Mesothelial cell of epicardium (in vitro differentiated cells): ENCODE measurements around the gene SHCBP1L. TPM values are rescaled to one million over a fixed set of nuclear protein-coding genes. Genes with fewer than 3 reads are reported as not detected.

ENCODE experiments used
- DNase-seq, 2 experiments: peaks; one replicate each; pipeline ENCODE4 v3.0.0; 2021; ENCODE audit warnings: low spot score in 2 of 2; ENCODE audit not compliant: unreplicated experiment in 2 of 2
- H3K27ac Mint-ChIP-seq: 2 replicates; pipeline ENCODE4 v1.8.0; 2021; ENCODE audit warnings: mixed read lengths
- H3K27me3 Mint-ChIP-seq: 2 replicates; pipeline ENCODE4 v1.8.0; 2021; ENCODE audit warnings: low read depth, mixed read lengths
- H3K36me3 Mint-ChIP-seq: 2 replicates; pipeline ENCODE4 v1.8.0; 2021; ENCODE audit warnings: mixed read lengths
- H3K4me1 Mint-ChIP-seq: 2 replicates; pipeline ENCODE4 v1.8.0; 2021; ENCODE audit warnings: mixed read lengths
- H3K4me3 Mint-ChIP-seq: 2 replicates; pipeline ENCODE4 v1.8.0; 2021; ENCODE audit warnings: mild to moderate bottlenecking, moderate library complexity, mixed read lengths
- H3K9me3 Mint-ChIP-seq: 2 replicates; pipeline ENCODE4 v1.8.0; 2021; ENCODE audit warnings: mixed read lengths
- CTCF ChIP-seq: fragments of 200-600 bp; sonication (generic); IDR thresholded peaks from one replicate; pipeline ENCODE4 v1.5.0; 2021; ENCODE audit warnings: antibody characterized with exemption; ENCODE audit not compliant: unreplicated experiment
- total RNA-seq: library from RNA; stranded (reverse); gene quantifications from 3 replicates; pipeline ENCODE4 v1.2.1, GENCODE V29; 2021

SHCBP1L gene
- not detected in 3 replicates for total RNA-seq

DNA sequence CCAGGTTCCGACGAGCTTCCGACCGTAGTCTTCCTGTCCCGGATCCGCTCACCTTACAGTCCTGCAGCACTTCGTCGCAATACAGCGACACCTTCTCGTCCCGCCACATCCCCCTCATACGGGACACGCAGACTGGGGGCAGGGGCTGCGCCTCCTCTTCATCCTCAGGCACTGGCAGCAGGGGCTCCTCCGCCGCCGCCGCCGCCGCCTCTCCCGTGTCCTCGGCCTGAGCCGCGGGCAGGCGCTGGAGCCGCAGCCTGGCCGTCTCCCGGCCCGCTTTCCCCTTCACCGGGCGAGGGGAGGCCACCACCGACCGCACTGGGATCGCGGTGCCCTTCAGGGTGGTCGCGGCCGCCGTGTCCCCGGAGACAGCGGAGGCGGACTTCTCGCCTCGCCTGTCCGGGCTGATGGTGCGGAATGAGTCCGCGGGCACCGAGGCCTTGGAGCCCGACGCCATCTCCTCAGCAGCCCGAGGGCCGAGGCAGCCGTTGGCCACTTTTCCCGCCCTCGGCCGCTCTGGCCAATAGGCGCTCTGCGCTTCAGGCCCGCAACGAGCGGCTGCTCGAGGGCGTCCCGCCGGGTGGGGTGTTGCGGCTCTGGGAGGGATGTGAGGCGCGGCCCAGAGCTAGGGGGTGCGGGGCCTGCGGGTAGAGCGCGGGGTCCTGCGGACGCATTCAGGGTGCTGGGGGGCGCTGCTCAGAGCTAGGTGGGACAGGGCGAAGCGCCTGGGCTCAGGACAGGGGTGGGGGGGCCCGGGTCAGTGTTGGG is at the start of gene SHCBP1L:
Gene SHCBP1L (minus strand): TSS at position 490 of the 768 bp plus-strand sequence. CDS start 33 bp downstream, at position 457.
- no peak for DNase-seq
- Mint-ChIP-seq H3K4me3 (no peak within 1 kb of the TSS), H3K27ac (no peak within 1 kb of the TSS), H3K27me3 (no peaks in the 10 kb centered on the region), H3K36me3 (no peaks in the 10 kb centered on the region), H3K4me1 (no peaks in the 10 kb centered on the region), H3K9me3 (peaks cover 2% of the 10 kb centered on the region)
- no peak for TF ChIP-seq CTCF

DNA sequence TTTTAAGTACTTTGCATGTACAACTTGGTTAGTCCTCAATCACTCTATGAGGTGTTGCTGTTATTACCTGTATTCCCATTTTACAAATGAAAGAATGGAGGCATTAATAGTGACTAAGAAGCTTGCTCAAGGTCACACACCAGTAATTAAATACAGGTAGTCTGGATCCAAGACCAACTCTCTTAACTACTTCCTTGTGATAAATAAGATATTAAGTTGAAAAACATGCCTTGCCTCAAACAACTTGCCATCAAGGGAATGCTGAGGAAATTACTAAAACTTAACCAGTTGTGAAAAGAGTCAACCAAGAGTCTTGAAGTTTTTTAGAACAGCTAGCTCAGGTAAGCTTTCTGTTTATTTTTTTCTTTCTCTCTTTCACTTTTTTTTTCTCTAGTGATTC is 49.3 kb upstream of the SHCBP1L start:
- peaks cover 4% of the 10 kb centered on the region for H3K9me3 Mint-ChIP-seq
- no peaks in the 10 kb centered on the region for H3K36me3 Mint-ChIP-seq
- no peaks in the 10 kb centered on the region for H3K27me3 Mint-ChIP-seq
- no peak overlapping the region for H3K4me3 Mint-ChIP-seq
- TF ChIP-seq CTCF: no peak
- no peaks in the 10 kb centered on the region for H3K4me1 Mint-ChIP-seq
- DNase-seq: no peak
- no peak overlapping the region for H3K27ac Mint-ChIP-seq

- DNase-seq: no peak
- TF ChIP-seq CTCF: no peak
- Mint-ChIP-seq H3K27ac (no peak overlapping the region), H3K4me1 (no peaks in the 10 kb centered on the region), H3K9me3 (peaks cover 1% of the 10 kb centered on the region), H3K27me3 (no peaks in the 10 kb centered on the region), H3K36me3 (no peaks in the 10 kb centered on the region), H3K4me3 (no peak overlapping the region)
Measured at GRCh38 chr1:183000167-183000962, 47.4 kb upstream of the SHCBP1L start.

DNA sequence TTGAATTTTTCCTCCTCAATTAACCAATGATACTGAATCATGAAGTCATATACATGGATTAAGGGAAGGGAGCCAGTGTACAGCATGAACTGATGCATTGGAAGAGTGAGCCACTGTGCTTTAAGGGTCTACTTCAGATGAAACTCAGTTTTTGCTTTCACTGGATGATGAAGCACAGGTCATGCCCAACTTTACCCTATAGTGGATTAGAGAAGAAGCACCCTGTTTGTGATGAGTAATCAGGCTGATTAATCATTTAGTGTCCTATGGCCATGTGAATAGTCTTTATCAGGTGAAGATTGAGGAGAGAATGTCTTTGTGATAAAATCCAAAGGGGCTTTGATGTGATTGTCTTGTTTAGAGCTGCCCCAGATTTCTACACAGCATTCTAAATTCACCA is 45.5 kb upstream of the SHCBP1L start:
- Mint-ChIP-seq H3K27me3 (no peaks in the 10 kb centered on the region), H3K9me3 (no peaks in the 10 kb centered on the region), H3K36me3 (no peaks in the 10 kb centered on the region), H3K4me3 (no peak overlapping the region), H3K27ac (no peak overlapping the region), H3K4me1 (no peaks in the 10 kb centered on the region)
- TF ChIP-seq CTCF: no peak
- no peak for DNase-seq

DNA sequence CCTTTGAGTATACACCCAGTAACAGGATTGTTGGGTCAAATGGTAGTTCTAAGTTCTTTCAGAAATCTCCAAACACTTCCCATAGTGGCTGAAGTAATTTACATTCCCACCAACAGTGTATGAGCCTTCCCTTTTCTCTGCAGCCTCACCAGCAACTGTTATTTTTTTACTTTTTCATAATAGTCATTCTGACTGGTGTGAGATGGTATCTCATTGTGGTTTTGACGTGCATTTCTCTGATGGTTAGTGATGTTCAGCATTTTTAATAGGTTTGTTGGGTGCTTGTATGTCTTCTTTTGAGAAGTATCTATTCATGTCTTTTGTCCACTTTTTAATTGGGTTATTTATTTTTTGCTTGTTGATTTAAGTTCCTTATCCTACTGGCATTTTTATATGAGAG is 43.9 kb upstream of the SHCBP1L start:
- Mint-ChIP-seq H3K27ac (no peak overlapping the region), H3K36me3 (no peaks in the 10 kb centered on the region), H3K4me3 (no peak overlapping the region), H3K9me3 (no peaks in the 10 kb centered on the region), H3K27me3 (no peaks in the 10 kb centered on the region), H3K4me1 (no peaks in the 10 kb centered on the region)
- no peak for TF ChIP-seq CTCF
- DNase-seq: no peak
